K562 (cell line): Measurements from ENCODE around the gene RNF26. TPM values are rescaled to one million over a fixed set of nuclear protein-coding genes. Genes with fewer than 3 reads are reported as not detected.

Experiments
- DEAF1 ChIP-seq: fragments of 450-650 bp; formaldehyde crosslinking; IDR thresholded peaks from 2 replicates; pipeline ENCODE4 v1.4.0; 2020; ENCODE audit warnings: mild to moderate bottlenecking, moderate library complexity
- ERF ChIP-seq: fragments of 450-650 bp; formaldehyde crosslinking; IDR thresholded peaks from 2 replicates; pipeline ENCODE4 v1.4.0; 2020; ENCODE audit warnings: mild to moderate bottlenecking, mixed read lengths
- HMG20A ChIP-seq: fragments of 450-650 bp; formaldehyde crosslinking; conservative IDR thresholded peaks from 2 replicates; pipeline ENCODE4 v1.4.0; 2020; ENCODE audit warnings: mild to moderate bottlenecking, mixed read lengths
- MECOM ChIP-seq: fragments of 250-450 bp; sonication (Bioruptor Pico); IDR thresholded peaks from 2 replicates; pipeline ENCODE4 v1.8.0; 2022; ENCODE audit warnings: inconsistent platforms
- MXI1 ChIP-seq: IDR thresholded peaks from 2 replicates; pipeline ENCODE4 v1.6.1; 2011; ENCODE audit warnings: low read depth, mild to moderate bottlenecking, improper control_type of control experiment, low read length
- PHB2 ChIP-seq: fragments of 450-650 bp; IDR thresholded peaks from 2 replicates; pipeline ENCODE4 v1.6.1; 2017; ENCODE audit warnings: low read depth
- SMAD4 ChIP-seq: fragments of 250-450 bp; sonication (Bioruptor Pico); conservative IDR thresholded peaks from 2 replicates; pipeline ENCODE4 v1.8.0; 2021; ENCODE audit warnings: inconsistent platforms, mild to moderate bottlenecking, moderate library complexity
- SNIP1 ChIP-seq: fragments of 450-650 bp; IDR thresholded peaks from 2 replicates; pipeline ENCODE4 v1.7.1; 2017; ENCODE audit warnings: low read depth, mild to moderate bottlenecking
- TCF7L2 ChIP-seq: fragments of 150-350 bp; IDR thresholded peaks from 2 replicates; pipeline ENCODE4 v1.6.1; 2016; ENCODE audit warnings: low read depth, mild to moderate bottlenecking, low read length, moderate library complexity
- TFAP4 ChIP-seq: sonication (generic); formaldehyde crosslinking; IDR thresholded peaks from 2 replicates; pipeline ENCODE4 v1.8.0; 2022; ENCODE audit warnings: missing genetic modification reagents, mild to moderate bottlenecking, moderate library complexity, borderline replicate concordance
- UBTF ChIP-seq, 2 experiments: IDR thresholded peaks; 2 replicates each; pipeline ENCODE4 v1.6.1; 2012; ENCODE audit warnings: improper control_type of control experiment in 2 of 2, low read depth in 2 of 2, low read length in 2 of 2, borderline replicate concordance in 1 of 2
- USF2 ChIP-seq: sonication (generic); formaldehyde crosslinking; IDR thresholded peaks from 2 replicates; pipeline ENCODE4 v1.5.0; 2020; ENCODE audit warnings: missing genetic modification reagents
- ZBTB5 ChIP-seq: fragments of 450-650 bp; IDR thresholded peaks from 2 replicates; pipeline ENCODE4 v1.6.1; 2017; ENCODE audit warnings: antibody characterized with exemption
- ZFX ChIP-seq: sonication (generic); formaldehyde crosslinking; IDR thresholded peaks from 2 replicates; pipeline ENCODE4 v1.8.0; 2022; ENCODE audit warnings: mild to moderate bottlenecking, missing genetic modification reagents, moderate library complexity
- ZNF253 ChIP-seq: fragments of 250-450 bp; sonication (Bioruptor Pico); conservative IDR thresholded peaks from 2 replicates; pipeline ENCODE4 v1.6.1; 2021; ENCODE audit warnings: mild to moderate bottlenecking
- ZNF263 ChIP-seq: sonication (generic); formaldehyde crosslinking; IDR thresholded peaks from 2 replicates; pipeline ENCODE4 v1.8.0; 2022; ENCODE audit warnings: mild to moderate bottlenecking, missing genetic modification reagents, borderline replicate concordance
- ZNF583 ChIP-seq: fragments of 250-450 bp; sonication (Bioruptor Pico); IDR thresholded peaks from 2 replicates; pipeline ENCODE4 v1.4.0; 2020
- polyA plus RNA-seq, 8 experiments: library from polyadenylated mRNA; depleted of rRNA in 4 of 8; stranded (reverse) in 5 of 8; unstranded in 3 of 8; fragments of >200 nt; fragmentation: Nextera tagmentation in 2 of 8; fragmentation: Illumina TruSeq in 1 of 8; extraction: Ambion mirVana in 2 of 8; extraction: Trizol in 1 of 8; gene quantifications; 2 replicates each; pipeline versions ENCODE4 v1.2.1 to v1.2.3, GENCODE V29; 2011 to 2014; ENCODE audit warnings: inconsistent platforms in 1 of 8, missing spikeins in 1 of 8
- total RNA-seq, 7 experiments: library from RNA; depleted of rRNA in 6 of 7; stranded (reverse); fragments of >200 nt in 6 of 7; fragmentation: Illumina TruSeq in 2 of 7; extraction: Trizol in 2 of 7; gene quantifications; 2 replicates each; pipeline versions ENCODE4 v1.2.1 to v1.2.3, GENCODE V29; 2011 to 2021; ENCODE audit warnings: low replicate concordance in 1 of 7

Gene RNF26
- total and polyA plus RNA-seq, 9 of the 15 experiments (the other 6 are each of a cell fraction or from before 2014, with no cell fraction given) = 5.3 to 53.6 (median 12.7) TPM

GRCh38 chr11:119356349-119357031 is 22.2 kb downstream of the RNF26 start (continued):
- no peak for TF ChIP-seq HMG20A (CRISPR knock-in tag)
- no peak for TF ChIP-seq MXI1
- TF ChIP-seq ZNF263 (CRISPR knock-in tag) = no peak
- no peak for TF ChIP-seq SMAD4 (CRISPR knock-in tag)
- TF ChIP-seq DEAF1 = peak; percentile 81
- TF ChIP-seq TFAP4 (CRISPR knock-in tag) = peak; percentile 61
- no peak for TF ChIP-seq ERF (CRISPR knock-in tag)
- TF ChIP-seq USF2 (CRISPR knock-in tag) = no peak
- TF ChIP-seq MECOM = no peak
- TF ChIP-seq ZNF253 (CRISPR knock-in tag) = no peak
- 0 out of 2 replicates have a peak, but pooled peaks have one; percentile 37 for TF ChIP-seq ZNF583 (CRISPR knock-in tag)
- no peak; the same call in 1 of the 2 replicates for TF ChIP-seq PHB2
- TF ChIP-seq UBTF (IDR thresholded peaks at IDR 0.05; ENCODE audit: borderline replicate concordance in 1 of 2, low read depth in 2 of 2, low read length in 2 of 2) = no peak
- no peak for TF ChIP-seq SNIP1
- no peak for TF ChIP-seq TCF7L2
- no peak for TF ChIP-seq ZBTB5
- no peak for TF ChIP-seq ZFX (CRISPR knock-in tag)
